HG03565 (cell line): ENCODE results near the gene RBM4B.

Experiments used
- ATAC-seq: cut with Tn5 transposase; IDR thresholded peaks from one replicate; pipeline ENCODE4 v1.9.1; 2021; ENCODE audit warnings: mild to moderate bottlenecking, moderate library complexity; ENCODE audit not compliant: unreplicated experiment

The RBM4B gene

DNA sequence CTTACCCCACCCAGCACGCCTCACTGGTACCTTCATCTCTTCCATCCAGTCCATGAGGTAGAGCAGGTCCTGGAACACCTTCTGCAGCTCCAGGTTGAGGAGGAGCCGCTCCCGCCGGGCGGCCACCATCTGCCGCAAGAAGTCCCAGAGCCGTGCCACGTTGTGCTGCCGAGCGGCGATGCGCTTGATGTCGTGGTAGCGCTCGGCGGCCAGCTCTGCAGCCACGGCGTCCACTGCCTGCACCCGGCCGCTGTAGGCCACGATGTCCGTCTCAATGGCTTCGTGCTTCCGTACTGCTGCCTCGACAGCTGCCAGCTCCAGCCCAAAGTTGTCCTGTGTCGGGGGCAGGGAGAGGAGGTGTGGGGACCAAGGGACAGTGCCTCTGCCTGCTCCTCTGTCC is 29.8 kb upstream of the RBM4B start:
- no peak for ATAC-seq

- ATAC-seq: no peak
These were observed 29.3 kb upstream of the RBM4B start for GRCh38 chr11:66706989-66707388.

DNA sequence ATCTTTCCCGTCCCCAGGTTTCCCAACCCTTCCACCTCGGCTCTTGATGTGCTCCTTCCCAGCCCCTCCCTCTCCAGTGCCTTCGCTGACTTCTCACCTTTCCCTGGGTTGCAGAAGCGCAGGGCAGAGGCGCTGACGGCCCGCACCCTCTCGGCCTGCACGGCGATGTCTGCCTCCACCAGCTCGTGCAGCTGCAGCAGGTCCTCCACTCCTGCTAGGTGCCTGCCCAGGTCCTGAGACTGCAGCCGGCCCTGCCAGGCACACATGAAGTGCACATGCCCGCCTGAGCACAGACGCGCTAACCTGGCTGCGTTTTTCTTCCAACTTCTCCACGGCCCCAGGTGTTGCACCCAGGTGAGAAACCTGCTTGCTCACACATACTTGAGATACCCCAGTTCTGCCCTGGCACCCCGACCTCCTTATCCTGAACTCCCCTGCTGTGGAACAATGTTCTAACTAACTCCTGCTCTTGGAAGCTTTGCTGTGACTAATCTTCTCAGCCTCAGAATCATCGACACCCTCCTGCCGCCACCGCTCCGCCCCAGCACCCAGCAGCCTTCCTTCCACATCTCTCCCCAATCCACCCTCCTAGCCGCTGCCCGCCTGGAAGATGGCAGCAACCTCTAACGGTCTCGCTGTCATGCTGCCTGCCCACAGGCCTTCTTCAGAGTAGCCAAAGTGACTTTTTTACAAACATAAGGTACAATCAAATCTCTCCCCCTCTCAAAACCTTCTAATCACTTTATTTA is 28.1 kb upstream of the RBM4B start:
- ATAC-seq: no peak

- no peak for ATAC-seq
These were observed 27.1 kb upstream of the RBM4B start for GRCh38 chr11:66704659-66705360.

DNA sequence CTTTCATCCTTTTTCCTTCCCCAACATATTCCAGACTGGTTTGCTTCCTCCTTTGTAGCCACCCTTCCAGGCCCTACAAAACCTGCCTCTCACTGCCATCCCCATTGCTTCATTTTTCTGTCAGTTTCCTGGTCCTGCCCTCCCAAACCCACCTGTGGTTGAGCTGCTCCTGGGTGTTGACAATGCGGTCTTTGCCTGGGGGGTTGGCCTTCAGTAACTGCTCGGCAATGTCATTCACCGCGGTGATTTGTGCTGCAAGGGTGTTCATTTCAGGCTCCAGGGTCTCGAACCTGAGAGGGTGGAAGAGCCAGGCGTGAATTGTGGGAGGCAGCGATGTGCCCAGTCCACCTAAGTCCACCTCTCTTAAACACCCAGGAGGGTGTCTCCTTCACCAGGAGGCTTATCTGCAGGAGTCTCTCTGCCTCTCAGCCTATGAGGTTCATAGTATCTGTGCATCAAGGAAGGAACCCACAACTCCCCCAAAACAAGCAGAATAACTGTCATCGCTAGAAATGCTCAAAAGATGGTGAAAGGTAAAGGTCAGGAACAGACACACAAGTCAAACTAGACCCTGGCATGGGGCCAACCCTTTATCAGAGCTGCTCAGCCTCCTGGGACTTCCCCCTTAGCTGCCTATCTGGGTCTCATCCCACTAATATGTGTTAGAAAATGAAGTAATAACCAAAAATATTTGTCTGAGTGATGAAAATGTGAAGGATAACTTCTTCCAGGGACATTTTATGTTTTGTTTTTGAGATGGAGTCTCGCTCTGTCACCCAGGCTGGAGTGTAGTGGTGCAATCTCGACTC is 23.9 kb upstream of the RBM4B start:
- ATAC-seq: no peak

GRCh38 chr11:66700742-66701141 is 23.1 kb upstream of the RBM4B start:
- no peak for ATAC-seq

DNA sequence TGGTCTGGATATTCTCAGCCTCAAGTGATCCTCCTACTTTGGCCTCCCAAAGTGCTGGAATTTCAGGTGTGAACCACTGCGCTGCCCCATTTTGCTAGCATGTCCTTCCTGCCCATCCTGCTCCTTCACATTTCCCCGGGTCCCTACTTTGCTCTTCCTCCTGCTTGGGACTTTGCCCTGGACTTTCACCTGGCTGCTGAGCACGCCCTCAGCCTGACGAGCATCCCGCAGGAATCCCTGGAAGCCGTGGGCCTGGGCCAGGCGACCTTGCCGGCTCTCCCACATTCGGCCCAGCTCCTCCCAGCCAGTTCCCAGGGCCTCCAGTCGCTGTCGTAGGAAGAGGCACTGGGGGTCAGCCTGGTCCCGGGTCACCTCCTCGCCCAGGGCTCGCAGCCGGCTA is 22.6 kb upstream of the RBM4B start:
- ATAC-seq: no peak

DNA sequence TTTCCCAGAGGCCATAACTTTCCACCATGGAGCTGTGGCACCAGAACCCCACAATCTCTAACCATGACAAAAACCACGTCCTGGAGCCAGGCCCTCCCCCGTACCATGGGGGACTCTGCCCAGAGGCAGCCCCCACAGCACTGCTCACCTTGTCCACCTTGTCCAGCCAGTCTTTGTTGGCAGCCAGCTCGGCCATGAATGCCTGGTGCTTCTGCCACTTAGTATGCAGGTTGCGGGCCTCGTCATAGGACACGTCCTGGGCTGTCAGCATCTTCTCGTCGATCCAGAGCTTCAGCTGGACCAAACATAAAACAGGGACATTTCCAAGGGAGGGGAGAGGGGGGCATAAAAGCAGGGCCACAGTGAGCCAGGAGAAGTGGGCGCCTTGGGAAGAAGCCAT is 20.8 kb upstream of the RBM4B start:
- no peak for ATAC-seq

GRCh38 chr11:66697988-66698387 is 20.3 kb upstream of the RBM4B start:
- ATAC-seq: no peak

DNA sequence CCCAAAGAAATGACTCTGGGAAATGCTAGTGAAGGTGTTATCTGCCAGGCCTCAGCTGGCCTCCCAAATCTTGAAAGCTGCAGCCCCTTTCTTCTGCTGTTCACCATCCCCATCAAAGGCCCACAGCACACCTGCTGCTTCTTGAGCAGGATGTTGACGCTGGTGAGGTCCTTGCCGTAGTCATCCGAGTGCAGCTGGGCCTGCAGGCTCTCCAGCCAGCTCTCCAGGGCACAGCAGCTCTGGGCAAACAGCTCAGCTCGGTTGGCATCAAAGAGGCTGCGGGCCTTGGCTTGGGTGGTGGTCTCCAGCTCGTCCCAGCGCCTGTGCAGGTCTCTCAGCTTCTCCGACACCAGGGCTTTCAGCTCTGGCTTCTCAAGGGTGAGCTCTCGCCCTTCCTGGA is 18.5 kb upstream of the RBM4B start:
- no peak for ATAC-seq

DNA sequence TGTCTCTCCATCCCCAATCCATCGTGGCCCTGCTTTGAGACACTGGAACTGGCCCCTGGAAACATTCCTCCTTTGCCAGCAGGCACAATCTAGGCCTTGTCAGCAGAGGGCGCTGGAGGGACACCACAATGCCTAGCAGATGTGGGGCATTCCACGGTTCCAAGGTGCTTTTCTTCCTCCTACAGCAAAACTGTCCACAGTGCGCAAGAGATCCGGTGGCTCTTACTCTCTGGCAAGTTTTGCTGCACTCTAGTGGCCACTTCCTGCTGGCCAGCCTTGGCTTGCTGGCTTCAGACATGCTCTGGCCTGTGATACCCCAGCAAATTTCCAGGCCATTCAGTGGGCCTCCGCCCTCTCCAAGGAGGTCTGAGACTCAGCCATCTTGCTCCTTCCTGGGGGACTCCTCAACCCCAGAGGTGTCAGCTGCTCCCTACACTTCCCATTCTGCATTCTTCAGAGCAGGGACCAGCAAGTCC is 17.1 kb upstream of the RBM4B start:
- no peak for ATAC-seq

DNA sequence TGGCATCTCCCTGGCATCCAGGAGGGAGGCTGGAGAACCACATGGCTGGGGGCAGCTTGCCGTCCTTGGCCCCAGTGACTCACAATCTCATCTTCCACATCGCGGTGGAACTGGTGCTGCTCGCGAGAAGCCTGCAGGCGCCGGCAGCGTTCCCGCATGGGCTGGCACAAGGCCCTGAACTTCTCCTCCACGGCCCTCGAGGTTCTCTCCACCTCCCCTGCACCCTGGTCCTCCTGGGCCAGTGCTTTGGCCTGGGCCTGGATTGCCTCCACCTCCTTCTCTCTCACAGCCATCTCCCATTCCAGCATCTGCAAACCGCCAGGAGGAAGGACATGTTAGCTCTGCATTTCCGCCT is 16.3 kb upstream of the RBM4B start:
- ATAC-seq: no peak

DNA sequence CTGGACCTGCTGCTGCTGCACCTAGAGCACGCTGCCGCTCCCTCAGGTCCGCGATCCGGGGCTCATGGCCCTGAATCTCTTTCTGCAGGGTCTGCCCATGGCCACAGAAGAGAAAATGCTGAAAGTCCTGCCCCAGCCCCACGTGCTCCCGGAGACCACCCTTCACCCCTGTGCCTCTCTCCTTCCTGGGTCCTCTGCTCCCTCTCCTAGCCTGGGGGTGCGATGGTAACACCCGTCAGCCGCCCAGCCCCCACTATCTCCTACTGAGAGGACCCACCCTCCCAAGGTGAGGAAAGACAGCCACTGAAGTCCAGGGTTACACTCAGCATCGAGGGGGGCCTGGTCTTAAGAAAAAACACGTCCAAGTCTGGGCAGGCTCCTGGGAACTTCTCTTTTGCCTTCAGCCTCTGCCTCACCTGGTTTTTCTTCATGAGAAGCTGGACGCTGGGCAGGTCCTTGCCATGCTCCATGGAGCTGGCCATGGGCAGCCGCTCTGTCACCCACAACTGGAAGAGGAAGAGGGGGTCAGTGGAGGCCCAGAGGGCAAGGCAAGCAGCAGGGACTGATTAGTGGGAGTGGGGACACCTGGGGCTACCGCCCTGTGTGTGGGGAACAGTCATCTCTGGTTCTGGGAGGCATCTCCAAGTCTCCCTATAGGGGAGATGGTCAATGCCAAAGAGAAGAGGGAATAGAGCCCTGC is 15.8 kb upstream of the RBM4B start:
- ATAC-seq: no peak

DNA sequence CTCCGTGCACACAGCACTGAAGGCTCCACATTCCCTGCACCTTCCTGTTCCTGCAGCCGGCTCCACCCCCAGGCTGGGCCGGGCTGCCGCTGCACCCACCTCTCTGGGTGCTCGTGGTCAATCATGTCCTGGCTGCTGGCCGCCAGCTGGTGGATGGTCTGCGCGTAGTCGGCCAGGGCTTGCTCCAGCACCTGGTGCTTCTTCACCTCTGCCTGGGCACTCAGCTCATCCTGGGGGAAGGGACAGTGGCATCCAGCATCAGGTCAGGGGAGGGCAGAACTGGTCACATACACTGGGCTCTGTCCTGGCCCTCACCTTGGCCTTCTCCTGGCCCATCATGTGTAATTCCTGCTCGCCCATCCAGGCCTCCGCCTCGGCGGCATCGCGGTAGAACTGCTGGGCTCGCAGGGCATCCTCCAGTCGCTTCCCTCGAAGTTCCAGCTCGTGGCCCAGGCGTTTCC is 15.2 kb upstream of the RBM4B start:
- ATAC-seq: no peak

GRCh38 chr11:66692446-66692845 is 14.8 kb upstream of the RBM4B start:
- ATAC-seq: no peak

- no peak for ATAC-seq
These were observed 13.8 kb upstream of the RBM4B start for GRCh38 chr11:66691311-66691980.

GRCh38 chr11:66689661-66690590 is 12.2 kb upstream of the RBM4B start:
- ATAC-seq: no peak

GRCh38 chr11:66688561-66689534 is 11.2 kb upstream of the RBM4B start:
- no peak for ATAC-seq
